Activated CD4-positive, alpha-beta memory T cell treated with anti-CD3 and anti-CD28 coated beads, Interleukin-2, amount 10 ng/mL, durations not matched to agents 7 days and 5 days (primary cell): ENCODE data around the gene CALM1. TPM values are rescaled to one million over a fixed set of nuclear protein-coding genes. Genes with fewer than 3 reads are reported as not detected.
"Not testable (repeated sequence)": the region's sequence is repeated elsewhere in the genome, so short reads cannot be mapped to it uniquely, and the experiment has no call there.

Source experiments
- CTCF ChIA-PET: fragments of 350-600 bp; sonication (Branson Sonifier 250); formaldehyde crosslinking; loops from one replicate; lab custom pipeline; 2021; ENCODE audit warnings: antibody characterized with exemption, inconsistent platforms; lab: Charles Lee
- POLR2A ChIA-PET: fragments of 350-600 bp; sonication (Branson Sonifier 250); formaldehyde crosslinking; loops from one replicate; lab custom pipeline; 2021; ENCODE audit warnings: antibody characterized with exemption; lab: Charles Lee
- DNase-seq: peaks from one replicate; pipeline ENCODE4 v3.0.0-alpha.2; 2020
- H3K27ac Mint-ChIP-seq: one replicate; pipeline ENCODE4 v1.8.0; 2021; ENCODE audit warnings: mild to moderate bottlenecking, mixed read lengths
- H3K27me3 Mint-ChIP-seq: one replicate; pipeline ENCODE4 v1.8.0; 2021; ENCODE audit warnings: mixed read lengths
- H3K36me3 Mint-ChIP-seq: one replicate; pipeline ENCODE4 v1.8.0; 2021; ENCODE audit warnings: low read depth, mixed read lengths
- H3K4me1 Mint-ChIP-seq: one replicate; pipeline ENCODE4 v1.8.0; 2021; ENCODE audit warnings: mixed read lengths
- H3K4me3 Mint-ChIP-seq: one replicate; pipeline ENCODE4 v1.8.0; 2021; ENCODE audit warnings: mild to moderate bottlenecking, mixed read lengths
- H3K9me3 Mint-ChIP-seq: one replicate; pipeline ENCODE4 v1.8.0; 2021; ENCODE audit warnings: mixed read lengths
- total RNA-seq, 2 experiments: library from RNA; stranded (reverse); gene quantifications; one replicate each; pipeline ENCODE4 v1.2.3, GENCODE V29; 2021

Gene CALM1
- total RNA-seq, 2 experiments from 2014 or later, result 901 TPM

- H3K9me3 Mint-ChIP-seq, result no peaks in the 10 kb centered on the region
- CTCF ChIA-PET, result no interaction called here
Observed at GRCh38 chr14:90387206-90387760, 9.5 kb upstream of the CALM1 start.

DNA sequence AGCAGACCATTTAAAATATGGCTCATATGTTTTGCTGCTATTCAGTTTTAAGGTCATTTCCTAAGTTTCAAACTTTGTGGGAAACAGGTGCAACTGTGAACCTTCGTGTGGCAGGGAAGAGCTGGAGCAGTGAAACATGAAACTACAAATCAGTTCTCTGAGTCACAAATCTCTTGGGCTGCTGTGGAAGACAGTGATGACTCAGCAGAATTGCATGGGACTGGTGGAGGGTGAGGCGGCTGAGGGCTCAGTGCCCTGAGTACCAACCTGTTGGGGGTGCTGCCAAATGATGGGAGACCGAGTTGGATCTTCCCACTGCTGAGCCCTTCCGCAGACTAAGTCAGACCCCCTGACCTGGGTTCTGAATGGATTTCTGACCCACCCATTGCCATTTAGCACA lies 8.4 kb upstream of the CALM1 start:
- peaks cover 23% of the 10 kb centered on the region for H3K4me1 Mint-ChIP-seq
- no peak overlapping the region for H3K27ac Mint-ChIP-seq
- no peaks in the 10 kb centered on the region for H3K36me3 Mint-ChIP-seq
- CTCF ChIA-PET, result no interaction called here
- H3K4me3 Mint-ChIP-seq, result no peak overlapping the region
- H3K27me3 Mint-ChIP-seq, result no peaks in the 10 kb centered on the region
- DNase-seq, result no peak
- no peaks in the 10 kb centered on the region for H3K9me3 Mint-ChIP-seq
- POLR2A ChIA-PET, result interaction anchor here (12.0 kb wide), 1 partner anchor 12 kb away, joined by 733 read pairs; the partner anchor contains the start of gene CALM1

More at GRCh38 chr14:90387206-90387760, 9.5 kb upstream of the CALM1 start:
- H3K27me3 Mint-ChIP-seq, result no peaks in the 10 kb centered on the region
- POLR2A ChIA-PET, result interaction anchor here (12.0 kb wide), 1 partner anchor 13 kb away, joined by 733 read pairs; the partner anchor contains the start of gene CALM1
- no peaks in the 10 kb centered on the region for H3K36me3 Mint-ChIP-seq
- DNase-seq, result no peak
- no peak overlapping the region for H3K27ac Mint-ChIP-seq
- no peak overlapping the region for H3K4me3 Mint-ChIP-seq
- peaks cover 23% of the 10 kb centered on the region for H3K4me1 Mint-ChIP-seq

DNA sequence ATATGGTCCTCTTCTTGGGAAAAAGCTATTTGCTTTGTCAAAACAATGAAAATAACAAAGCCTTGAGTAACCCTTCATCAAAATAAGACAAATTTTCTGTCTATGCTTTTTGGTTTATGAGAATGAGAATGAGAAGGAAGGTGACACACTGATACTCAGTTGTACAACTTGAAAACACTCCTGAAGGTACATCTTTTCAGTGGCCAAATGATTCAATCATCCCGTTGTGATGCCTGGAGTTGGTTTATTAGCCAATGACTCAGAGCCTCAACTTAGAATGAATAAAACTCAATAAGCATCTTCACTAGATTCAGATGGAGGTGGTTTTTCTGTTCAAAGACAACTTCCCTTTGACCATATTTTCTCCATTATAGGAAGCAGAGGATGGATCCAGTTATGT lies 7.8 kb upstream of the CALM1 start:
- CTCF ChIA-PET, result no interaction called here
- no peaks in the 10 kb centered on the region for H3K36me3 Mint-ChIP-seq
- peaks cover 23% of the 10 kb centered on the region for H3K4me1 Mint-ChIP-seq
- no peak overlapping the region for H3K27ac Mint-ChIP-seq
- no peak overlapping the region for H3K4me3 Mint-ChIP-seq
- H3K9me3 Mint-ChIP-seq, result no peaks in the 10 kb centered on the region
- POLR2A ChIA-PET, result interaction anchor here (12.0 kb wide), 1 partner anchor 11 kb away, joined by 733 read pairs; the partner anchor contains the start of gene CALM1
- DNase-seq, result no peak
- no peaks in the 10 kb centered on the region for H3K27me3 Mint-ChIP-seq

GRCh38 chr14:90393966-90394365 lies 2.9 kb upstream of the CALM1 start:
- Mint-ChIP-seq H3K27ac (no peak overlapping the region), H3K4me1 (peaks cover 7% of the 10 kb centered on the region), H3K36me3 (peaks cover 12% of the 10 kb centered on the region), H3K4me3 (no peak overlapping the region), H3K27me3 (no peaks in the 10 kb centered on the region), H3K9me3 (no peaks in the 10 kb centered on the region)
- POLR2A ChIA-PET, result interaction anchor here (18.9 kb wide), 1 partner anchor 11 kb away, joined by 733 read pairs; no protein-coding TSS in a partner anchor
- DNase-seq, result no peak
- CTCF ChIA-PET, result no interaction called here

DNA sequence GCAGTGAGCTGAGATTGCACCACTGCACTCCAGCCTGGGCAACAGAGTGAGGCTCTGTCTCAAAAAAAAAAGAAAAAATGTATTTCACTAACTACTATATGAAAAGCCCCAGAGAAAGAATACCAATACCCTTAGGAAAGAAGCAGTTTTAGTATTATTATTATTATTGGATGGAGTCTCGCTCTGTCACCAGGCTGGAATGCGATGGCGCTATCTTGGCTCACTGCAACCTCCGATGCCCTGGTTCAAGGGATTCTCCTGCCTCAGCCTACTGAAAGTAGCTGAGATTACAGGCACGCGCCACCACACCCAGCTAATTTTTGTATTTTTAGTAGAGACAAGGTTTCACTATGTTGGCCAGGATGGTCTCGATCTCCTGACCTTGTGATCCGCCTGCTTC lies 2.0 kb upstream of the CALM1 start:
- H3K27me3 Mint-ChIP-seq, H3K9me3 Mint-ChIP-seq, DNase-seq, H3K27ac Mint-ChIP-seq, CTCF ChIA-PET, H3K4me3 Mint-ChIP-seq: not testable (repeated sequence)
- POLR2A ChIA-PET, result interaction anchor here (18.9 kb wide), 1 partner anchor 11 kb away, joined by 733 read pairs; no protein-coding TSS in a partner anchor
- Mint-ChIP-seq H3K36me3 (peaks cover 19% of the 10 kb centered on the region), H3K4me1 (peaks cover 11% of the 10 kb centered on the region)

- peak; percentile 85 for DNase-seq
- peak overlapping the region; percentile 89 for H3K27ac Mint-ChIP-seq
- H3K27me3 Mint-ChIP-seq, result no peaks in the 10 kb centered on the region
- ChIA-PET CTCF (interaction anchor here (1.1 to 2.5 kb wide), 2 partner anchors 10 to 14 kb away, joined by 4 to 31 read pairs; no protein-coding TSS in a partner anchor), POLR2A (interaction anchor here (0.6 to 18.9 kb wide), 19 partner anchors 9 to 1472 kb away, joined by 3 to 733 read pairs (median 4); partner anchors contain the start of genes GPR68, NRDE2 and TDP1)
- H3K4me3 Mint-ChIP-seq, result peak overlapping the region; percentile 97
- H3K4me1 Mint-ChIP-seq, result peaks cover 40% of the 10 kb centered on the region
- H3K9me3 Mint-ChIP-seq, result no peaks in the 10 kb centered on the region
- H3K36me3 Mint-ChIP-seq, result peaks cover 48% of the 10 kb centered on the region
Observed at GRCh38 chr14:90397425-90398314, 841 bp downstream of the CALM1 start.

DNA sequence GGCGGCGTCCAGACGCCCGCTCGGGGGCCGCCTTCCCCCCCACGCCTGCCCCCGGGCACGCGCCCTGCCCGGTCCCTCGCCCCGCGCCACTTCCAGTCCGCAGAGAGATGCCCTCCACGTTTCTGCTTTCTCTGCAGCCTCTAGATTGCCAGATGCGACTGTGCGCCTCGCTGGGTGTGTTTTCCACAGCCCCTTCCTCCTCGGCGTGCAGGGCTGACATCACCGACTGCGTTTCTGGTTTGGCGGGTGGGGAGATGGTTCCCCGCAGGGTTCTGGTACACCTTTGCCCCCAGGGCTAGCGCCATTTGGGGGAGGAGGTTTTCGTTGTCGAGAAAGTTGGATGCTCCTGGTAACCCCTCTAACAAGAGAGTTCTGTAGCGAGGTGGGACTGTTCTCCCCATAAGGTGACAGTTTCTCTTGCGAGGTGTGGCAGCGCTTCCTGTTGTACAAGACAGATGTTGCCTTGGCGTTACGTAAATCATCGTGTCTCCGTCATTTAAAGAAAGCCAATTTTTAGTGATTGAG lies 1.5 kb downstream of the CALM1 start:
- Mint-ChIP-seq H3K36me3 (peaks cover 55% of the 10 kb centered on the region), H3K27ac (peak overlapping the region; percentile 99), H3K4me1 (peaks cover 46% of the 10 kb centered on the region), H3K4me3 (peak overlapping the region; percentile 97), H3K27me3 (no peaks in the 10 kb centered on the region), H3K9me3 (no peaks in the 10 kb centered on the region)
- peak; percentile 70 for DNase-seq
- ChIA-PET CTCF (interaction anchor here (1.8 to 2.6 kb wide), 2 partner anchors 16 to 120 kb away, joined by 6 to 24 read pairs; no protein-coding TSS in a partner anchor), POLR2A (interaction anchor here (0.7 to 18.9 kb wide), 6 partner anchors 10 to 1642 kb away, joined by 3 to 733 read pairs (median 5); partner anchors contain the start of gene TRIP11)

DNA sequence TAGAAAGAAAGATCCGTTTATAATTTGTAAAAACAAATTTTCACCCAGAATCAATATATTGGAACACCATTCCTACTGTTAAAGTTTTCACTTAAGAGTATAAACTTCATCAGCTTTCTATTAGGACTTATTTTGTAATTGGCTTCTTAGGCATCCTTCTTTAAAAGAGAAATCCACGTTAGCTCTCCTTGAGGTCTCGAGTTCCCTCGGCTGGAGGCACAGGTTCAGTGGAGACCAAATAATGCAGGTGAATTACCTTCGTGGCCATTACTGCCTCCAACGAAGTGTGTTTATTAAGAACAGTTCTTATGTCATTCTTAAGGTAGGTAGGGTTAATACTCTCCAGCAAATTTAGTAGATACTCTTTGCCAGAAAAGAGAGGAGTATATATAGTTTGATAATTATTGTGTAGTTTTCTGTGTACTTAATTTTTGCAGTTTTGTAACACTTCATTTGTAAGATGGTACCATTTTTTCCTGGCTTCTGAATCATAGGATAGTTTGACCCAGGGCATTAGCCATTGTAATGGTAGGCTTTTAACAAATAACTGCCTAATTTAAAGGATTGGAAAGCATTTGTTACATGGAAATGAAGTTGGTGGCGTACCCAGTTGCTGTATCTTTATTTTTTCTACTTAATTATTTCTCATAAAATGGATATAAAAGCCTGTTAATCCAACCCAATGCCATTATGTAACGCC lies 2.2 kb downstream of the CALM1 start:
- peak overlapping the region; percentile 97 for H3K4me3 Mint-ChIP-seq
- no peak for DNase-seq
- ChIA-PET CTCF (interaction anchor here (1.0 to 2.6 kb wide), 11 partner anchors 10 to 359 kb away, joined by 3 to 24 read pairs (median 9); partner anchors contain the start of gene NRDE2), POLR2A (interaction anchor here (0.7 to 18.9 kb wide), 8 partner anchors 9 to 1641 kb away, joined by 3 to 733 read pairs (median 4); partner anchors contain the start of genes PPP4R3A and TRIP11)
- H3K4me1 Mint-ChIP-seq, result peaks cover 52% of the 10 kb centered on the region
- H3K9me3 Mint-ChIP-seq, result no peaks in the 10 kb centered on the region
- no peaks in the 10 kb centered on the region for H3K27me3 Mint-ChIP-seq
- H3K27ac Mint-ChIP-seq, result peak overlapping the region; percentile 99
- H3K36me3 Mint-ChIP-seq, result peaks cover 61% of the 10 kb centered on the region

- POLR2A ChIA-PET, result interaction anchor here (0.6 to 18.9 kb wide), 11 partner anchors 8 to 1640 kb away, joined by 3 to 733 read pairs (median 3); partner anchors contain the start of genes PPP4R3A and TRIP11
- CTCF ChIA-PET, result interaction anchor here (0.6 to 2.6 kb wide), 21 partner anchors 9 to 773 kb away, joined by 3 to 24 read pairs (median 4); partner anchors contain the start of gene NRDE2
- no peaks in the 10 kb centered on the region for H3K27me3 Mint-ChIP-seq
Observed at GRCh38 chr14:90399541-90400444, 3.0 kb downstream of the CALM1 start.

GRCh38 chr14:90400904-90401561 lies 4.2 kb downstream of the CALM1 start:
- no peak for DNase-seq
- Mint-ChIP-seq H3K4me3 (peak overlapping the region; percentile 46), H3K27ac (peak overlapping the region; percentile 51), H3K27me3 (no peaks in the 10 kb centered on the region), H3K9me3 (no peaks in the 10 kb centered on the region), H3K4me1 (peaks cover 61% of the 10 kb centered on the region), H3K36me3 (peaks cover 82% of the 10 kb centered on the region)
- POLR2A ChIA-PET, result interaction anchor here (0.6 to 18.9 kb wide), 4 partner anchors 7 to 296 kb away, joined by 3 to 733 read pairs (median 9); no protein-coding TSS in a partner anchor
- CTCF ChIA-PET, result interaction anchor here (1.6 to 2.6 kb wide), 5 partner anchors 8 to 118 kb away, joined by 5 to 24 read pairs (median 11); no protein-coding TSS in a partner anchor

More at GRCh38 chr14:90399541-90400444, 3.0 kb downstream of the CALM1 start:
- H3K9me3 Mint-ChIP-seq, result no peaks in the 10 kb centered on the region
- H3K36me3 Mint-ChIP-seq, result peaks cover 69% of the 10 kb centered on the region
- H3K4me1 Mint-ChIP-seq, result peaks cover 55% of the 10 kb centered on the region
- H3K27ac Mint-ChIP-seq, result peak overlapping the region; percentile 99
- peak overlapping the region; percentile 97 for H3K4me3 Mint-ChIP-seq
- peak; percentile 89 for DNase-seq
